ENCODE data around the gene POLR3K.

- TF ChIP-seq MYNN (tag by site-specific recombination; IDR thresholded peaks at IDR 0.05; ENCODE audit: borderline replicate concordance) (no peak), HOXD13 (CRISPR knock-in tag; IDR thresholded peaks at IDR 0.05; ENCODE audit: borderline replicate concordance) (no peak), ZNF140 (tag by site-specific recombination; IDR thresholded peaks at IDR 0.05) (no peak), ZNF433 (tag by site-specific recombination; IDR thresholded peaks at IDR 0.05; ENCODE audit: low read depth) (no peak), ZBTB8A (tag by site-specific recombination; IDR thresholded peaks at IDR 0.05) (no peak), BCL11A (tag by site-specific recombination; IDR thresholded peaks at IDR 0.05; ENCODE audit: low read depth) (no peak)
- TF ChIP-seq, protein P1, sequence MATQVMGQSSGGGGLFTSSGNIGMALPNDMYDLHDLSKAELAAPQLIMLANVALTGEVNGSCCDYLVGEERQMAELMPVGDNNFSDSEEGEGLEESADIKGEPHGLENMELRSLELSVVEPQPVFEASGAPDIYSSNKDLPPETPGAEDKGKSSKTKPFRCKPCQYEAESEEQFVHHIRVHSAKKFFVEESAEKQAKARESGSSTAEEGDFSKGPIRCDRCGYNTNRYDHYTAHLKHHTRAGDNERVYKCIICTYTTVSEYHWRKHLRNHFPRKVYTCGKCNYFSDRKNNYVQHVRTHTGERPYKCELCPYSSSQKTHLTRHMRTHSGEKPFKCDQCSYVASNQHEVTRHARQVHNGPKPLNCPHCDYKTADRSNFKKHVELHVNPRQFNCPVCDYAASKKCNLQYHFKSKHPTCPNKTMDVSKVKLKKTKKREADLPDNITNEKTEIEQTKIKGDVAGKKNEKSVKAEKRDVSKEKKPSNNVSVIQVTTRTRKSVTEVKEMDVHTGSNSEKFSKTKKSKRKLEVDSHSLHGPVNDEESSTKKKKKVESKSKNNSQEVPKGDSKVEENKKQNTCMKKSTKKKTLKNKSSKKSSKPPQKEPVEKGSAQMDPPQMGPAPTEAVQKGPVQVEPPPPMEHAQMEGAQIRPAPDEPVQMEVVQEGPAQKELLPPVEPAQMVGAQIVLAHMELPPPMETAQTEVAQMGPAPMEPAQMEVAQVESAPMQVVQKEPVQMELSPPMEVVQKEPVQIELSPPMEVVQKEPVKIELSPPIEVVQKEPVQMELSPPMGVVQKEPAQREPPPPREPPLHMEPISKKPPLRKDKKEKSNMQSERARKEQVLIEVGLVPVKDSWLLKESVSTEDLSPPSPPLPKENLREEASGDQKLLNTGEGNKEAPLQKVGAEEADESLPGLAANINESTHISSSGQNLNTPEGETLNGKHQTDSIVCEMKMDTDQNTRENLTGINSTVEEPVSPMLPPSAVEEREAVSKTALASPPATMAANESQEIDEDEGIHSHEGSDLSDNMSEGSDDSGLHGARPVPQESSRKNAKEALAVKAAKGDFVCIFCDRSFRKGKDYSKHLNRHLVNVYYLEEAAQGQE (tag by site-specific recombination; IDR thresholded peaks at IDR 0.05) = no peak
- TF ChIP-seq, protein P2, sequence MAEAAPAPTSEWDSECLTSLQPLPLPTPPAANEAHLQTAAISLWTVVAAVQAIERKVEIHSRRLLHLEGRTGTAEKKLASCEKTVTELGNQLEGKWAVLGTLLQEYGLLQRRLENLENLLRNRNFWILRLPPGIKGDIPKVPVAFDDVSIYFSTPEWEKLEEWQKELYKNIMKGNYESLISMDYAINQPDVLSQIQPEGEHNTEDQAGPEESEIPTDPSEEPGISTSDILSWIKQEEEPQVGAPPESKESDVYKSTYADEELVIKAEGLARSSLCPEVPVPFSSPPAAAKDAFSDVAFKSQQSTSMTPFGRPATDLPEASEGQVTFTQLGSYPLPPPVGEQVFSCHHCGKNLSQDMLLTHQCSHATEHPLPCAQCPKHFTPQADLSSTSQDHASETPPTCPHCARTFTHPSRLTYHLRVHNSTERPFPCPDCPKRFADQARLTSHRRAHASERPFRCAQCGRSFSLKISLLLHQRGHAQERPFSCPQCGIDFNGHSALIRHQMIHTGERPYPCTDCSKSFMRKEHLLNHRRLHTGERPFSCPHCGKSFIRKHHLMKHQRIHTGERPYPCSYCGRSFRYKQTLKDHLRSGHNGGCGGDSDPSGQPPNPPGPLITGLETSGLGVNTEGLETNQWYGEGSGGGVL (tag by site-specific recombination; IDR thresholded peaks at IDR 0.05) = no peak
- TF ChIP-seq, protein P3, sequence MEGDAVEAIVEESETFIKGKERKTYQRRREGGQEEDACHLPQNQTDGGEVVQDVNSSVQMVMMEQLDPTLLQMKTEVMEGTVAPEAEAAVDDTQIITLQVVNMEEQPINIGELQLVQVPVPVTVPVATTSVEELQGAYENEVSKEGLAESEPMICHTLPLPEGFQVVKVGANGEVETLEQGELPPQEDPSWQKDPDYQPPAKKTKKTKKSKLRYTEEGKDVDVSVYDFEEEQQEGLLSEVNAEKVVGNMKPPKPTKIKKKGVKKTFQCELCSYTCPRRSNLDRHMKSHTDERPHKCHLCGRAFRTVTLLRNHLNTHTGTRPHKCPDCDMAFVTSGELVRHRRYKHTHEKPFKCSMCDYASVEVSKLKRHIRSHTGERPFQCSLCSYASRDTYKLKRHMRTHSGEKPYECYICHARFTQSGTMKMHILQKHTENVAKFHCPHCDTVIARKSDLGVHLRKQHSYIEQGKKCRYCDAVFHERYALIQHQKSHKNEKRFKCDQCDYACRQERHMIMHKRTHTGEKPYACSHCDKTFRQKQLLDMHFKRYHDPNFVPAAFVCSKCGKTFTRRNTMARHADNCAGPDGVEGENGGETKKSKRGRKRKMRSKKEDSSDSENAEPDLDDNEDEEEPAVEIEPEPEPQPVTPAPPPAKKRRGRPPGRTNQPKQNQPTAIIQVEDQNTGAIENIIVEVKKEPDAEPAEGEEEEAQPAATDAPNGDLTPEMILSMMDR (tag by site-specific recombination; IDR thresholded peaks at IDR 0.05) = no peak
Measured at GRCh38 chr16:67183-67791, 13.9 kb upstream of the POLR3K start.

All from HEK293 (cell line).